Keratinocyte (primary cell): Measurements from ENCODE around the gene CALML3. TPM values are rescaled to one million over a fixed set of nuclear protein-coding genes. Genes with fewer than 3 reads are reported as not detected.

Experiments
- DNase-seq: peaks from one replicate; pipeline ENCODE4 v3.0.0-alpha.2; 2011; ENCODE audit warnings: low read depth, missing footprints, low spot score
- FAIRE-seq: peaks from 2 replicates; lab custom pipeline; 2011; peaks lifted over from hg19 to GRCh38; lab: Jason Lieb, UNC
- H2AFZ ChIP-seq: 2 replicates; pipeline ENCODE4 v1.6.0; 2012; ENCODE audit warnings: low read length, control low read depth, inconsistent platforms; ENCODE audit not compliant: control insufficient read depth
- H3K27ac ChIP-seq: 2 replicates; pipeline ENCODE4 v1.5.1; 2011; ENCODE audit warnings: low read length; ENCODE audit not compliant: control insufficient read depth, insufficient read depth
- H3K27me3 ChIP-seq: 3 replicates; pipeline ENCODE4 v1.6.0; 2011; ENCODE audit warnings: low read length; ENCODE audit not compliant: control insufficient read depth, insufficient read depth; ENCODE audit errors: extremely low read depth
- H3K36me3 ChIP-seq, 2 experiments: 2 replicates in 1 of 2; 3 replicates in 1 of 2; pipeline ENCODE4 v1.5.1; 2011; ENCODE audit warnings: low read length in 2 of 2, mild to moderate bottlenecking in 1 of 2; ENCODE audit not compliant: control insufficient read depth in 2 of 2, insufficient read depth in 2 of 2; ENCODE audit errors: extremely low read depth in 1 of 2
- H3K4me1 ChIP-seq: 3 replicates; pipeline ENCODE4 v1.5.1; 2011; ENCODE audit warnings: low read length; ENCODE audit not compliant: control insufficient read depth, insufficient read depth; ENCODE audit errors: extremely low read depth
- H3K4me2 ChIP-seq: 3 replicates; pipeline ENCODE4 v1.6.0; 2011; ENCODE audit warnings: low read depth, low read length; ENCODE audit not compliant: control insufficient read depth, insufficient read depth; ENCODE audit errors: extremely low read depth
- H3K4me3 ChIP-seq, 3 experiments: fragments of 200-600 bp in 1 of 3; sonication (generic) in 1 of 3; 2 replicates in 2 of 3; 3 replicates in 1 of 3; pipeline ENCODE4 v1.5.1; 2011 to 2016; ENCODE audit warnings: low read length in 3 of 3, mild to moderate bottlenecking in 3 of 3, control low read depth in 2 of 3, inconsistent platforms in 1 of 3, low read depth in 1 of 3, mixed read lengths in 1 of 3, mixed run types in 1 of 3, moderate library complexity in 1 of 3; ENCODE audit not compliant: control insufficient read depth in 2 of 3, insufficient read depth in 2 of 3; ENCODE audit errors: extremely low read depth in 1 of 3
- H3K79me2 ChIP-seq: 2 replicates; pipeline ENCODE4 v1.6.0; 2012; ENCODE audit warnings: low read length; ENCODE audit not compliant: control insufficient read depth, insufficient read depth
- H3K9ac ChIP-seq: 3 replicates; pipeline ENCODE4 v1.6.0; 2011; ENCODE audit warnings: low read length; ENCODE audit not compliant: control insufficient read depth, insufficient read depth; ENCODE audit errors: extremely low read depth
- H3K9me1 ChIP-seq: 3 replicates; pipeline ENCODE4 v1.6.0; 2011; ENCODE audit warnings: low read length; ENCODE audit not compliant: control insufficient read depth, insufficient read depth; ENCODE audit errors: extremely low read depth
- H3K9me3 ChIP-seq: 2 replicates; pipeline ENCODE4 v1.5.1; 2012; ENCODE audit warnings: low read depth, low read length; ENCODE audit not compliant: control insufficient read depth
- H4K20me1 ChIP-seq: 3 replicates; pipeline ENCODE4 v1.6.0; 2011; ENCODE audit warnings: low read length; ENCODE audit not compliant: control insufficient read depth, insufficient read depth; ENCODE audit errors: extremely low read depth
- CTCF ChIP-seq, 3 experiments: IDR thresholded peaks in 1 of 3; conservative IDR thresholded peaks in 1 of 3; optimal IDR thresholded peaks in 1 of 3; 2 replicates in 2 of 3; 3 replicates in 1 of 3; pipeline versions ENCODE3 to v1.5.1; 2011; ENCODE audit warnings: low read length in 3 of 3, mild to moderate bottlenecking in 3 of 3, moderate library complexity in 2 of 3, control low read depth in 1 of 3, inconsistent platforms in 1 of 3; ENCODE audit not compliant: insufficient read depth in 2 of 3; ENCODE audit errors: extremely low read depth in 1 of 3
- EZH2 ChIP-seq: IDR thresholded peaks from one replicate; pipeline ENCODE4 v1.6.1; 2012; ENCODE audit warnings: inconsistent platforms, mild to moderate bottlenecking, low read length, moderate library complexity
- dilution Hi-C: fragments of 300-500 bp; cut with MboI; formaldehyde crosslinking; loops from one replicate; pipeline ENCODE4 v1.7.0; 2020; ENCODE audit warnings: low sequenced_read_pairs; ENCODE audit not compliant: extremely low pct_ligation_motif_present
- polyA plus RNA-seq, 5 experiments: library from polyadenylated mRNA; depleted of rRNA in 3 of 5; stranded (reverse) in 3 of 5; stranded (forward) in 1 of 5; unstranded in 1 of 5; fragments of >200 nt; gene quantifications; 1 replicate in 1 of 5; 2 replicates in 3 of 5; 3 replicates in 1 of 5; pipeline versions ENCODE4 v1.2.1 to v1.2.3, GENCODE V29; 2011 to 2012; ENCODE audit warnings: missing spikeins in 2 of 5, low read depth in 1 of 5, low replicate concordance in 1 of 5

CALML3 gene
- polyA plus RNA-seq, 1 donor (not counting 4 experiments of a cell fraction or from before 2014, with no cell fraction given): 7.6 TPM

- Histone ChIP-seq H3K36me3 (no peaks in the 10 kb centered on the region), H3K27ac (no peak overlapping the region), H4K20me1 (no peaks in the 10 kb centered on the region), H3K27me3 (no peaks in the 10 kb centered on the region), H3K4me3 (no peak overlapping the region), H3K4me1 (peaks cover 27% of the 10 kb centered on the region), H3K4me2 (no peak overlapping the region), H3K9me3 (no peaks in the 10 kb centered on the region), H3K9ac (no peak overlapping the region), H2AFZ (no peak overlapping the region), H3K9me1 (no peaks in the 10 kb centered on the region), H3K79me2 (no peaks in the 10 kb centered on the region)
- no peak for DNase-seq
- dilution Hi-C loops: no loop called here
- FAIRE-seq: no peak
- no peak for TF ChIP-seq EZH2
- no peak for TF ChIP-seq CTCF (optimal IDR thresholded peaks at IDR 0.05 in 1 of 3, IDR thresholded peaks at IDR 0.05 in 1 of 3, conservative IDR thresholded peaks at IDR 0.05 in 1 of 3; ENCODE audit: extremely low read depth in 1 of 3, insufficient read depth in 2 of 3, low read length in 3 of 3)
These were observed 5.6 kb downstream of the CALML3 start for GRCh38 chr10:5530412-5530806.

- Histone ChIP-seq H3K9me1 (no peaks in the 10 kb centered on the region), H2AFZ (no peak overlapping the region), H3K9ac (no peak overlapping the region), H3K36me3 (no peaks in the 10 kb centered on the region), H3K27me3 (no peaks in the 10 kb centered on the region), H3K4me3 (no peak overlapping the region), H3K4me1 (peaks cover 21% of the 10 kb centered on the region), H4K20me1 (no peaks in the 10 kb centered on the region), H3K27ac (no peak overlapping the region), H3K9me3 (no peaks in the 10 kb centered on the region), H3K79me2 (no peaks in the 10 kb centered on the region), H3K4me2 (no peak overlapping the region)
- FAIRE-seq (no peak), DNase-seq (no peak)
- TF ChIP-seq CTCF (optimal IDR thresholded peaks at IDR 0.05 in 1 of 3, IDR thresholded peaks at IDR 0.05 in 1 of 3, conservative IDR thresholded peaks at IDR 0.05 in 1 of 3; ENCODE audit: extremely low read depth in 1 of 3, insufficient read depth in 2 of 3, low read length in 3 of 3) (no peak), EZH2 (no peak)
- dilution Hi-C loops: no loop called here
These were observed 6.2 kb downstream of the CALML3 start for GRCh38 chr10:5530846-5531557.
